Activated CD4-positive, CD25-positive, alpha-beta regulatory T cell treated with anti-CD3 and anti-CD28 coated beads, Interleukin-2, amount 50 U/mL, for 16 hours (primary cell): ENCODE measurements around the gene SIGMAR1.
"Not testable (repeated sequence)": the region's sequence is repeated elsewhere in the genome, so short reads cannot be mapped to it uniquely, and the experiment has no call there.

Experiments
- DNase-seq: peaks from one replicate; pipeline ENCODE4 v3.0.0-alpha.2; 2020; ENCODE audit warnings: low read depth, low spot score

Gene SIGMAR1

DNA sequence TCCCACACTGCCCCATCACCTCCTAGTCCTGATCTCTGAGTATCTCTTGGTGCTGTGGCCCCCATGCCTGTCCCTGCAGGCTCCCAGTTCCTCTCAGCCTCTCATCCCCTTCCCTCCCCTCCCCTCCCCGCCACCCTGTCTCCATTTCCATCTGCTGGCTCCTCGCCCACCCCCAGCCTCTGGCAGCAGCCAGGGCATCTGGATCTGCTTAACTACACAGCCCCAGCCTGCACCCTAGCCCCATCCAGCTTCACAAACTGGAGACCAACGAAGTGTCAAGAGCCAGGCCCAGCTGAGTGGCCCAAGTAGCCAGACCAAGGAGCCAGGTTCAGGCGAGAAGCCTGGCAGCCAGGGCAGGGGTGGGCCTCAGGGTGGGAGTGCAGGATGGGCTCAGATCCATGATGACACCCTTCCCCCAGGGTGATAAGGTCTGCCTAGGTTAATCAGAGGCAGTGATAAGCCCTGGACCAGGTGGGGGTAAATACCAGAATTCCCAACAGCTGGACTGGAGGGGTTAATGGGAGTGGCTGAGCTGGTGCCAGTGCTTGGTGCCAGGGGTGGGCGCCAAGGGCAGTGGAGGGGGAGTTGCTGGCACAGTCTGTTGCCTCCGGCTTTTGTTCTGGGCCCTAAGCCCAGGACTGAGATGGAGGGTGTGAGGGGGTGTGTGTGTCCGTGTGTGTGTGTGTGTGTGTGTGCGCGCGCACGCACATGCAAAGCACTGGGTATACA is 16.9 kb upstream of the SIGMAR1 start:
- DNase-seq = no peak

DNA sequence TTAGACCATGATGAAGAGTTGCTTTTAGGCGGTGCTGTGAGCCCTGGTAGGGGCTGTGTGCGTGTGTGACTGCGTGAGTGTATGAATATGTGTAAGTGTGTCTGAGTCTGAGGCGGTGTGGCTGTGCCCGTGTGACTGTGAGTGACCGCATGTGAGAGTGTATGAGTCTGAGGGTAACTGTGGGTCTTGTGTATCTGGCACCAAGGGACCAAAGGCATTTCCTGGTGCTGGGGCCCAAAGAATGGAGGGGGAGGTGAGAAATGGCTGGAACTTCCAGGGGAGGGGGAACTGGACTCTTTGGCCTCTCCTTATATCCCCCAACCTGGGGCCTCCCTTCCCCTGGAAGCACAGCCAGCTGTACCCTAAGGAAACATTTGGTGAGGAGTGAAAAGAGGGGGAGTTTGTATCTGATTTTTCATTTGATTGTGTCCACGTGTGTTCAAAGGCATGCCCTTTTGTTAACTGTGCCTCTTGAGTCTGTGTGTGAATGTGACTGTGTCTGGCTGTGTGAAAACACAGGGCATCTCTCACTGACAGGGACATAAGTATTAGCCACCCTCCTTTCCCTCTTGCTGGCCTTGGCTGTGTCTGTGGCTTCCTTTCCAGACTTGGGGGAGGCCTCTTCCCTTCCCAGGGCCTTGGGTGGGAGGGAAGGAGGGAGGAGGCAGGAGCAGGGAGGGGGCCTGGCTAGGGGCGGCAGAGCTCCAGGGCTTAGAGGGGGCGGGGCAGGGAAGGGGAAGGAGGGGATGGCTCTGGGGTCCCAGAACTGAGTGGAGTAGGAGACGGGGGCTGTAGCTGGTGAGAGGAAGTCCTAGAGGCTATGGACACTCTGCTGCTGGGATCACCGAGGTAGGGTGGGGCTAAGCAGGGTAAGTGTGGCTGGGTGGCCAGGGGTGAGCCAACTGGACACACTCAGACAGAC is 15.8 kb upstream of the SIGMAR1 start:
- DNase-seq = no peak

GRCh38 chr9:34652602-34653000 is 15.0 kb upstream of the SIGMAR1 start:
- DNase-seq = no peak

GRCh38 chr9:34651876-34652601 is 14.5 kb upstream of the SIGMAR1 start, which contains the start of gene IL11RA:
Gene IL11RA, plus strand, starts transcription at chr9:34652185. Its CDS starts 3,033 bp downstream, at chr9:34655218.
- DNase-seq = no peak

GRCh38 chr9:34651321-34651720 is 13.7 kb upstream of the SIGMAR1 start:
- DNase-seq = no peak

GRCh38 chr9:34650816-34651215 is 13.2 kb upstream of the SIGMAR1 start:
- no peak for DNase-seq

DNA sequence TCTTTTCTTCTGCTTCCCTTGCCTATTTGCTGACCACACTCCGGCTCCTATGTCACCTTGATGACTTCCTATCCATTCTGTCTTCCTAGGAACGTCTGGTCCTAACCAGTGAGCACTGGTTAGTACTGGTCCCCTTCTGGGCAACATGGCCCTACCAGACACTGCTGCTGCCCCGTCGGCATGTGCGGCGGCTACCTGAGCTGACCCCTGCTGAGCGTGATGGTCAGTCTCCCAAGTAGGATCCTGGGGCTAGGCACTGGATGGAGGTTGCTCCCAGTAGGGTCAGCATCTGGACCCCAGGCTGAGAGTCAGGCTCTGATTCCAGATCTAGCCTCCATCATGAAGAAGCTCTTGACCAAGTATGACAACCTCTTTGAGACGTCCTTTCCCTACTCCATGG is 11.1 kb upstream of the SIGMAR1 start:
- no peak for DNase-seq

DNA sequence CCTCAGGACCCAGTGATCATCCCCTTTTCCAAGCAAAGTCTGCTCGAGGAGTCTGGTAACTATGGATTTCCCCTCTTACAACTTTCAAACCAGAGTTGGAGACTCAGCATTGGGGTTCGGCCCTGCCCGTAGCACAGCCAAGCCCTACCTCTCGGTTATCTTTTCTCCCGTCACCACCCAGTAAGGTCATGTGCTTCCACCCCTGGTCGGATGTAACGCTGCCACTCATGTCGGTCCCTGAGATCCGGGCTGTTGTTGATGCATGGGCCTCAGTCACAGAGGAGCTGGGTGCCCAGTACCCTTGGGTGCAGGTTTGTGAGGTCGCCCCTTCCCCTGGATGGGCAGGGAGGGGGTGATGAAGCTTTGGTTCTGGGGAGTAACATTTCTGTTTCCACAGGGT is 10.1 kb upstream of the SIGMAR1 start:
- no peak for DNase-seq

DNA sequence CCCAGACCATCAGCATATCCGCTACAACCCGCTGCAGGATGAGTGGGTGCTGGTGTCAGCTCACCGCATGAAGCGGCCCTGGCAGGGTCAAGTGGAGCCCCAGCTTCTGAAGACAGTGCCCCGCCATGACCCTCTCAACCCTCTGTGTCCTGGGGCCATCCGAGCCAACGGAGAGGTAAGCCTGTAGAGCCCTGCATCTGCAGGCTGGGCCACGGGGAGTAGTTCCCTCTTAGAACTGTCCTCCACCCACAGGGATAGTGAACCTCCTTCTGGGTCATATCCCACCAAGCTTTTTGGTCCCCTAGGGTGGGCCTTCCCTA is 9.5 kb upstream of the SIGMAR1 start:
- DNase-seq = no peak

- DNase-seq = peak; percentile 92
Observed at GRCh38 chr9:34646211-34647083, 8.9 kb upstream of the SIGMAR1 start, which contains the start of gene GALT. Gene GALT, plus strand, starts transcription at chr9:34646675. Its CDS starts 30 bp downstream, at chr9:34646705.

GRCh38 chr9:34644766-34645314 is 7.3 kb upstream of the SIGMAR1 start:
- DNase-seq = no peak

- no peak for DNase-seq
Observed at GRCh38 chr9:34642679-34643078, 5.1 kb upstream of the SIGMAR1 start.

DNA sequence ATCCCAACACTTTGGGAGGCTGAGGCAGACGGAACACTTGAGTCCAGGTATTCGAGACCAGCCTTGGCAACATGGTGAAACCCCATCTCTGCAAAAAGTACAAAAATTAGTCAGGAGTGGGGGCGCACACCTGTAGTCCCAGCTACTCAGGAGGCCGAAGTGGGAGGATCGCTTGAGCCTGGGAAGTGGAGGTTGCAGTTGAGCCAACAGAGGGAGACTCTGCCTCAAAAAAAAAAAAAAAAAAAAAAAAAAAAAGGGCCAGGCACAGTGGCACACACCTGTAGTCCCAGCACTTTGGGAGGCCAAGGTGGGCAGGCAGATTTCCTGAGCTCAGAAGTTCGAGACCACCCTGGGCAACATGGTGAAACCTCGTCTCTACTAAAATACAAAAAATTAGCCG is 1.7 kb upstream of the SIGMAR1 start:
- not testable (repeated sequence) for DNase-seq

DNA sequence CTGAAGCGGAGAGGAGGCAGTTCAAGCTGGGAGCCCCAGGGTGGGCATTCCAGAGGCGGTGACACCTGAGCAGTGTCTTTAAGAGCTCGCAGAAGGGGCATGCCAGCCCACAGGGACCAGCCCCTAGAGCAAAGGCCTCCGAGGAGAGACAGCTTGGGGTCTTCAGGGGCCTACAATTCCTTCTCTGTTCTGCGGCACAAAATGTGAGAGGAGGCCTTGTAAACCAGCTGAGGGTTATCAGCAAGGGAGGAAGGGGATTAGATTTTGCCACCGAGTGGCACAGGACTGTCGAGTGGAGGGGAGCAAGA is 505 bp upstream of the SIGMAR1 start:
- DNase-seq = no peak

DNA sequence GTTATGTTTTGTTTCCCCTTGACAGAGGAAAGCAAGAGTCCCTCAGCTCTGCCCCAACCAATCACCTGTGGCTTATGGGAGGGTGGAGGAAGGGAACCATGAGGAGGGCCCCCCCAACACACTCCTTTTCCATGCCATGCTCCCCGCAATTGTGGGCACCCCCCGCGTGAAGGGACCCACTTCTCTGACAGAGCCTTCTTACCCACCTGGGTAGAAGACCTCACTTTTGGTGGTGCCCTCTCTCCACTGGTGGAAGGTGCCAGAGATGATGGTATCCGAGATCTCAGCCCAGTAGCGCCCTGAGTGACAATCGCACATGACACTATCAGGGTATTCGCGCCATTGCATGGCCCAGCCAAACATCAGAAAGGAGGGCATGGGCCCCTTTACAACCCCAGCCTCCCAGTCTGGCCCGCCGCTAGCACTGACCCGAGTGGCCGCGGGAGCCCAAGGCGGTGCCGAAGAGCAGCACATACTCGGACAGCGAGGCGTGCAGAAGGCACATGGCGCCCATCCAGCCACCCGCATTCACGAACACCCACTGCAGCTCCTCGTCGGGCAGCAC is 714 bp downstream of the SIGMAR1 start:
- DNase-seq = no peak

DNA sequence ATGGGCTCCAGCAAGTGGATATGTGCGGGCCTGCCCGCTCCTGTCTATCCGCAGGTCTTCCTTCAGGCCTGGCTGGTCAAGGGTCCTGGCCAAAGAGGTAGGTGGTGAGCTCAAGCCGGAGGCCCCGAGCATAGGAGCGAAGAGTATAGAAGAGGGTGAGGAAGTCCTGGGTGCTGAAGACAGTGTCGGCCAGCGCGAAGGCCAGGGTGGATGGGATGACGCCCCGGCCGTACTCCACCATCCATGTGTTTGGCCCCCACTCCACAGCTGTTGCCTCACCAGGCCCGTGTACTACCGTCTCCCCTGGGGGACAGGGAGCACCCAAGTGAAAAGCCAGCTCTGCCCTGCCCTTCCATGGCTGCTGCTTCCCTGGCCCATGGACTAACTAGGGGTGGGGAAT is 2.0 kb downstream of the SIGMAR1 start:
- DNase-seq = no peak

- DNase-seq = no peak
Observed at GRCh38 chr9:34634551-34635248, 2.9 kb downstream of the SIGMAR1 start.

GRCh38 chr9:34633851-34634550 is 3.6 kb downstream of the SIGMAR1 start:
- DNase-seq = peak; percentile 58

- no peak for DNase-seq
Observed at GRCh38 chr9:34633166-34633565, 4.4 kb downstream of the SIGMAR1 start.
